ENCODE data around the gene CFAP74. TPM values are rescaled to one million over a fixed set of nuclear protein-coding genes. Genes with fewer than 3 reads are reported as not detected.

Gene CFAP74
- not detected in 2 replicates for total RNA-seq

GRCh38 chr1:2003541-2004131 lies at the start of gene CFAP74:
Gene CFAP74, minus strand, starts transcription at chr1:2003786. Its CDS starts 12,830 bp downstream, at chr1:1990956.

GRCh38 chr1:2049718-2050431 lies 46.3 kb upstream of the CFAP74 start, which contains the start of gene PRKCZ:
Gene PRKCZ, plus strand, starts transcription at chr1:2050411. Its CDS starts 220 bp downstream, at chr1:2050631.

DNA sequence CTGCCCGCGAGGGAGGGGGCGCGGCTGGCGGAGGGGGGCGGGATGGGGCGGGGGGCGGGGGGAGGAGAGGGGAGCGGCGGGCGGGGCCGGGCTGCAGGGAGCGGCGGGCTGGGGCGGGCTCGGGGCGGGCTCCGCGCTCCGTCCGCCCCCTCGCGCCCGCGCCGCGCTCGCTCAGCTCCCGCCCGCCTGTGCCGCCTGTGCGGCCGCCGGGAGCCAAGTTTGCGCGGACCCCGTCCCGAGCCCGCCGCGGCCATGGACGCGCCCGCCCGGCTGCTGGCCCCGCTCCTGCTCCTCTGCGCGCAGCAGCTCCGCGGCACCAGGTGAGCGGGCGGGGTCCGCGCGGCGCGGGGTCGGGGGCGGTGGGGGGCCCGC lies 15.6 kb upstream of the CFAP74 start, which contains the start of gene GABRD:
Gene GABRD, plus strand, starts transcription at position 174 of the 372 bp plus-strand sequence. Its CDS starts 79 bp downstream, at position 253.

DNA sequence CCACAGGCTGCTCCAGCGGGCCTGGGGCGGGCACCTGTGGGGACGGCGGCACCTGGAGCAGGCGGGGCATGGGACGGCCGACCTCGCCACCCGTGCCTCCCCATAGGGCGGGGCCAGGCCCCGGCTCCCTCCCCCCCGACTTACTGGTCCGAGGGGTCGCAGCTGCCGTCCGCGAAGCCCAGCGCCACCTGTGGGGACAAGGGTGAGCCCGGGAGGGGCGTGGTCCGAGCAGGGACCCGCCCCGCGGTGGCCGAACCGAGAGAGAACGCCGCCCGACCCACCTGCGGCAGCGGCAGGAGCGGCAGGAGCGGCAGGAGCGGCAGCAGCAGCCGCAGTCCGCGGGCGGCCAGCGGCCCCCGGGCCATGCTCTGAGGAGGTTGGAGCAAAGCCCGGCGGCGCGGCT lies 84.7 kb downstream of the CFAP74 start, which contains the start of gene TMEM52:
Gene TMEM52, minus strand, starts transcription at position 379 of the 403 bp plus-strand sequence. Its CDS starts 14 bp downstream, at position 365.

DNA sequence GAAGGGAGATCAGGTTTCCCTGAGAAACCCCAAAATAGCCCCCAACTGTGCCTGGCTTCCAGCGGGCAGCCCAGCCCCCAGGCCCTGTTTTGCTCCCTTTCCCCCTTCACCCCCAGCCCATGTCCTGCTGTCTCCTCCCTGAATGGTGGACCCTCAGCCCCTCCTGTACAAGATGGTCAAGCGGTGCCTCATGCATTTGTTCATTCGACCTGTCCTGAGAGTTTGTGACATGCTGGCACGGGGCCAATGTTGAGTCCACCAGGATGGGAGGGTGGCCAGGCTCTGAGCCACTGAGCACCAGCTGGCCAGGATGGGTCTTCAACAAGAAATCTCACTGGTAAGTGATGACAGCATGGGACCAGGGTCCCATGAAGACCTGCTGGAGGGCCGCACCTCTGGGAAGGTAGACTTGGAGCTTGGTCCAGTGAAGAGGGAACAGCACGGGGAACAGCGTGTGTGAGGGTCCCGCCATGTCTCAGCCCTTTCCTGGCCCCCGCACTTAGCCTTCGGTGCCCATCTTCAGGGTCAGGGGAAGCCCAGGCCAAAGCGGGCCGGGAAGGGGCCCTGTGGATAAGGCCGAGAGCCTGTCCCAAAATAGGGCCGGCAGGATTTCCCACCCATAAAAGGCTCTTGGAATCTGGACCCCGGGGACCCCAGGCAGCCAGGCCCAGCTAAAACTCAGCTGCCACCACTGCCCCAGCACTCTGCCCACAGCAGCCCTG lies 88.5 kb downstream of the CFAP74 start, which contains the start of gene CALML6:
Gene CALML6, plus strand, starts transcription at position 290 of the 722 bp plus-strand sequence. Its CDS starts 21 bp downstream, at position 311.

DNA sequence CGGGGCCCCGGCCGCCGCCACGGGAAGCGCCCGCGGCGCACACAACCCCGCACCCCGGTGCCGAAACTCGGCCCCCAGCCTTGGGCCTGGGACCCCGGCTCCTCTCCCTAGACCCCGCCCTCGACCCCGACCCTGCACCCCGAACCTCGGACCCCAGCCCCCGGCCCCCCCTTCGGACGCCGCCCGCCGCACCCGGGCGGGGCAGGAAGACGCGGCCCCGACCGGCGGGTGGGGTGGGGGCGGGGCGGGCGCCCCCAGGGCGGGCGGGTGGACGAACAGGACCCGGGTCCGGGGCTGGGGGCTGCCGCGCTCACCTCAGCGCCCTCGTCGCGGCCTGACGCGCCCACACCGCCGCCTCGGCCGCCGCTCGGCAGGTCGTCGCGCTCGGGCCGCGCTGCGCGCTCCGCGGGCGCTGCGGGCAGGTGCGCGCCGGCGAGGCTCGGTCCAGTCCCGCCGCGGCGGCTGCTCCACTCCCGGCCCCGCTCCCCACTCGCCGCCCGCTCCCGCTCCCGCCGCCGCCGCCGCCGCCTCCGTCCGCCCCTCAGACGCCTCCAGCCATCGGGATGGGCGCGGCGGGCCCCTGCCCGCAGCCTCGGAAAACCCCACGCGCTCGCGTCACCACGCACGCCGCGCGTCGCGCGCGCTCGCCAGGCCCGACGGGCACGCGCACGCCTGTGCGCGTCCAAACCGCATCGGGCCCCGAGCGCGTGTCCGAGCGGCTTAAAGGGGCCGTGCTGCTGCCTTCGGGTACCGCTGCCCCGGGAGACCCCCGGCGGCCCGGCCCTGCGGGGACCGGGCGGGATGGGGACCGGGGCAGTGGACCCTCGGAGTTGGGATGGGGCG lies 112.9 kb downstream of the CFAP74 start, which contains the start of gene GNB1:
Gene GNB1, minus strand, starts transcription at position 582 of the 843 bp plus-strand sequence. CDS start 65,634 bp downstream, outside the sequence.

Other genes starting within 250 kb of the CFAP74 start
- 57.7 and 67.6 TPM in 2 replicates for gene NADK, start 225.3 kb downstream of the CFAP74 start, total RNA-seq
- 137 and 158 TPM in 2 replicates for gene GNB1, start 112.7 kb downstream of the CFAP74 start, total RNA-seq
- under 0.01 and 0.19 TPM in 2 replicates for gene CALML6, start 88.5 kb downstream of the CFAP74 start, total RNA-seq
- 0.48 and 0.65 TPM in 2 replicates for gene TMEM52, start 84.5 kb downstream of the CFAP74 start, total RNA-seq
- not detected in 2 replicates for gene GABRD, start 15.6 kb upstream of the CFAP74 start, total RNA-seq
- 0.76 and 2.3 TPM in 2 replicates for gene PRKCZ, start 46.6 kb upstream of the CFAP74 start, total RNA-seq
- 16.7 and 18.2 TPM in 2 replicates for gene FAAP20, start 191.0 kb upstream of the CFAP74 start, total RNA-seq
- 29.2 and 40.5 TPM in 2 replicates for gene SKI, start 224.5 kb upstream of the CFAP74 start, total RNA-seq

Data from vein endothelial cell (primary cell).